ENCODE results near the gene SPOCK2.

The SPOCK2 gene

DNA sequence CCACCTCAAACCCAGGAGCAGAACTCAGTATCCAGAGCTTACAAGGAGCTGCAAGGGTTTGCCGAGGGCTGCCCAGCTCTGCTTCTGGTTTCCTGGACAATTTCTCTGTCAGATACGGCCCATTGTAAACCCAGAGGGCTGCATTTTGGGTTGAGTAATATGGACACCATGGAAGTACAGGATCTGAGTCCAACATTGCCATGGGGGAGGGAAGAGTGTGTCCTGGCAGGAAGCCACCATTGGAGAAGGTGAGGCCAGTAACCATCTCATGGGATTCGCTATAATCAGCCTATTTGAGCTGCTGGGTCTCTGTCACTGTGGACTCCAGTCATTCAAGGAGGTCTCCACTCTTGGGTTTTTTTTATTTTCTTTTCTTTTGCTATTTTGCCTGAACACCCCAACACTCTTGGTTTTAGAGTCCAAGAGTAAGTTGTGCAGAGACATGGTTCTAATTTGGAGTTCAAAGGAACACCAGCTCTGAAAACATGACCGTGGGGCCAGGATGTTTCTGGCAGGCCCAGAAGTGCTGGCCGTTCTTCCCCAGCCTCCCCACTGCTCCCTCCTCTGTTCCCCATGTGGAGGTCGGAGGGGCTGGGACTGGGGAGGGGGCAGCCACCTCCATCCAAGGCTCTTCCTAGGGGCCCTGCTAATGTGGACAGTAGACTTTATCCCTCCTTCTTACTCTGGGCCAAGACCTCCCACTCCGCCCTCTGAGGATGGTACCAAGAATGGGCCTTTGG, 77.9 kb downstream of the SPOCK2 start:
- H3K9ac ChIP-seq (ENCODE audit: low read length): no peak overlapping the region
- H3K27ac ChIP-seq (ENCODE audit: low read length): no peak overlapping the region
- no peak overlapping the region for H3K4me3 ChIP-seq (ENCODE audit: low read length)
- no peaks in the 10 kb centered on the region for H3K27me3 ChIP-seq (ENCODE audit: low read depth, low read length)
- no peak overlapping the region for H2AFZ ChIP-seq (ENCODE audit: low read depth, low read length)
- peaks cover 15% of the 10 kb centered on the region for H3K4me1 ChIP-seq (ENCODE audit: low read length)
- no peaks in the 10 kb centered on the region for H3K9me3 ChIP-seq (ENCODE audit: insufficient read depth, low read length)
- TF ChIP-seq EZH2phosphoT487 (IDR thresholded peaks at IDR 0.05; ENCODE audit: low read depth): no peak
- TF ChIP-seq, protein P1, sequence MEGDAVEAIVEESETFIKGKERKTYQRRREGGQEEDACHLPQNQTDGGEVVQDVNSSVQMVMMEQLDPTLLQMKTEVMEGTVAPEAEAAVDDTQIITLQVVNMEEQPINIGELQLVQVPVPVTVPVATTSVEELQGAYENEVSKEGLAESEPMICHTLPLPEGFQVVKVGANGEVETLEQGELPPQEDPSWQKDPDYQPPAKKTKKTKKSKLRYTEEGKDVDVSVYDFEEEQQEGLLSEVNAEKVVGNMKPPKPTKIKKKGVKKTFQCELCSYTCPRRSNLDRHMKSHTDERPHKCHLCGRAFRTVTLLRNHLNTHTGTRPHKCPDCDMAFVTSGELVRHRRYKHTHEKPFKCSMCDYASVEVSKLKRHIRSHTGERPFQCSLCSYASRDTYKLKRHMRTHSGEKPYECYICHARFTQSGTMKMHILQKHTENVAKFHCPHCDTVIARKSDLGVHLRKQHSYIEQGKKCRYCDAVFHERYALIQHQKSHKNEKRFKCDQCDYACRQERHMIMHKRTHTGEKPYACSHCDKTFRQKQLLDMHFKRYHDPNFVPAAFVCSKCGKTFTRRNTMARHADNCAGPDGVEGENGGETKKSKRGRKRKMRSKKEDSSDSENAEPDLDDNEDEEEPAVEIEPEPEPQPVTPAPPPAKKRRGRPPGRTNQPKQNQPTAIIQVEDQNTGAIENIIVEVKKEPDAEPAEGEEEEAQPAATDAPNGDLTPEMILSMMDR (IDR thresholded peaks at IDR 0.05; ENCODE audit: low read depth, low read length): no peak
- no peak overlapping the region for H3K4me2 ChIP-seq (ENCODE audit: low read length)
- no peaks in the 10 kb centered on the region for H3K36me3 ChIP-seq (replicated peaks; ENCODE audit: low read depth, low read length)
- H3K79me2 ChIP-seq (ENCODE audit: low read length): no peaks in the 10 kb centered on the region
- no peaks in the 10 kb centered on the region for H4K20me1 ChIP-seq (ENCODE audit: insufficient read depth, low read length)

DNA sequence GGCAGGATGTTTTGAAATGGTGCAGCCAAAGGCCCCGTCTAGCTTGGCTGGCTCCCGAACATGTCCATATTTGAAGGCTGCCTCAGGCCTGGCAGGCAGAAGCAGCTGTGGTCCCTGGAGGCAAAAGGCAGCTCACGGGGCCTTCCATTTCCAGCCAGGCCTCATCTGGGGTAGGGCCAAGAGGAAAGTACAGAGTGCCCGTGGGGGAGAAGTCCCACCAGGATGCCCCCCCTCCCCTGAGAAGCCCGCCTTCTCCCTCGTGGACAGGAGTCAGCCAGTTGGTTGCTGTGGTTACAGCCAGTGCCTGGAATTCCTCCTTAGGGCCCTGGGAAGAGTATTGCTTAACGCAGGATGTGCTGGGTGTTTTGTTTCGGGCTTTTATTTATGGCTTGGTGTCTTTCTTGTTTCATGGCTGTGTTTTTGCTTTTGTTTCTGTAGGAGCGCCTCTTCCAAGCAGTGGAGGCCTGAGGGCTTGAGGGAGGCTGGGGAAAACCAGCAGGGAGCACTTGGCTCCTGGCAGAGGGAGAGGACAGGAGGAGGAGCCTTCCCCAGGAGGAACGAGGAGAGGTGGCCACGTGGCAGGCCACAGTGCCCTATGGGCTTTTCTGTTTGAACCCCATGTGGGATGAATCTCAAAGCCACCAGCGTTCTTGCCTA, 78.8 kb downstream of the SPOCK2 start:
- Histone ChIP-seq H3K9me3 (ENCODE audit: insufficient read depth, low read length) (no peaks in the 10 kb centered on the region), H3K9ac (ENCODE audit: low read length) (no peak overlapping the region), H3K27me3 (ENCODE audit: low read depth, low read length) (no peaks in the 10 kb centered on the region), H3K4me2 (ENCODE audit: low read length) (no peak overlapping the region), H4K20me1 (ENCODE audit: insufficient read depth, low read length) (no peaks in the 10 kb centered on the region), H3K79me2 (ENCODE audit: low read length) (no peaks in the 10 kb centered on the region), H2AFZ (ENCODE audit: low read depth, low read length) (no peak overlapping the region), H3K4me1 (ENCODE audit: low read length) (peaks cover 15% of the 10 kb centered on the region), H3K4me3 (ENCODE audit: low read length) (no peak overlapping the region), H3K36me3 (replicated peaks; ENCODE audit: low read depth, low read length) (no peaks in the 10 kb centered on the region), H3K27ac (ENCODE audit: low read length) (no peak overlapping the region)
- no peak for TF ChIP-seq EZH2phosphoT487 (IDR thresholded peaks at IDR 0.05; ENCODE audit: low read depth)

DNA sequence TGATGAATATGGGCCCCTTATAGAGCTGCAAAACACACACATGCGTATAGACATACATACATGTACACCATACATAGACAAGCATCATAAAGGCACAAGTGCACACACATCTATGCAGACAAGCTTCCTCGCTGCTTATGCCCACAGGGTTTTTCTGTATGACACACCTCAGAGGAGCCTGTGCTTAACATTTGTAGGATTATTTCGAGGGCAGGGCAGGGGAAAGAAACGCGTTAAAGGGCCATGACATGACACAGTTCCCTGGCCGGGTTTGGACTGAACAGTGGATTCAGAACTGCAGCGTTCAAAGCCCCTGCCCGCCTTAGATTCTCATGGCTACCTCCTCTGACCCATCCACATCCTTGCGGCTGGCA, 79.3 kb downstream of the SPOCK2 start:
- no peaks in the 10 kb centered on the region for H3K79me2 ChIP-seq (ENCODE audit: low read length)
- H4K20me1 ChIP-seq (ENCODE audit: insufficient read depth, low read length): no peaks in the 10 kb centered on the region
- H3K4me3 ChIP-seq (ENCODE audit: low read length): no peak overlapping the region
- H3K27me3 ChIP-seq (ENCODE audit: low read depth, low read length): no peaks in the 10 kb centered on the region
- no peaks in the 10 kb centered on the region for H3K9me3 ChIP-seq (ENCODE audit: insufficient read depth, low read length)
- no peak overlapping the region for H3K27ac ChIP-seq (ENCODE audit: low read length)
- no peak overlapping the region for H3K4me2 ChIP-seq (ENCODE audit: low read length)
- peaks cover 15% of the 10 kb centered on the region for H3K4me1 ChIP-seq (ENCODE audit: low read length)
- H3K9ac ChIP-seq (ENCODE audit: low read length): no peak overlapping the region
- H3K36me3 ChIP-seq (replicated peaks; ENCODE audit: low read depth, low read length): no peaks in the 10 kb centered on the region
- no peak overlapping the region for H2AFZ ChIP-seq (ENCODE audit: low read depth, low read length)
- TF ChIP-seq EZH2phosphoT487 (IDR thresholded peaks at IDR 0.05; ENCODE audit: low read depth): no peak
- TF ChIP-seq, protein P1 (IDR thresholded peaks at IDR 0.05; ENCODE audit: low read depth, low read length): no peak

All from OCI-LY3 (cell line).